OCI-LY1 (cell line): ENCODE results near the gene ALG1L2.
"Not testable (repeated sequence)": the region's sequence is repeated elsewhere in the genome, so short reads cannot be mapped to it uniquely, and the experiment has no call there.

Experiments used
- CTCF ChIP-seq: fragments of 200-600 bp; sonication (generic), shearing (Covaris generic); IDR thresholded peaks from 2 replicates; pipeline ENCODE4 v1.5.1; 2017; ENCODE audit warnings: mild to moderate bottlenecking, antibody characterized with exemption, low read length, moderate library complexity, mixed read lengths
- EZH2 ChIP-seq: fragments of 200-600 bp; sonication (generic), shearing (Covaris generic); IDR thresholded peaks from 2 replicates; pipeline ENCODE4 v1.8.0; 2017; ENCODE audit warnings: borderline replicate concordance, mixed run types, mild to moderate bottlenecking, antibody characterized with exemption, low read length, moderate library complexity, mixed read lengths

DNA sequence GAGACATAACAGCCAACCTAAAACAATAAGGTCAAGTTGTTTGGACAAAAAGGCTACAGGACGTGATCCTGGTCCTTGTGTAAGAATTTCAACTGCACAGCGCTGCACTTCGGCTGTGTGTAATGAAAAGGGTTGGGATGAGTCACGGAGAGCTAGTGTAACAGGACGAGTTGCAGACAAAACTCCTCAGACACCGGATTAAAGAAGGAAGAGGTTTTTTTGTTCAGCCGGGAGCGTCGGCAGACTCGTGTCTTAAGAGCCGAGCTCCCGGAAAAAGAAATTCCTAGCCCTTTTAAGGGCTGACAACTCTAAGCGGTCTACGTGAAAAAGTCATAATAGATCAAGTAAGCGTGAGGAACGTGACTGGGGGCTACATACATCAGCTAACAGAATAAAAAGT, 59.1 kb downstream of the ALG1L2 start:
- TF ChIP-seq CTCF, EZH2: not testable (repeated sequence)
